GM12892 (cell line): Measurements from ENCODE around the gene PLSCR3.

Experiments used
- POLR2A ChIP-seq: IDR thresholded peaks from 2 replicates; pipeline ENCODE4 v1.6.1; 2011; ENCODE audit warnings: low read depth, low read length, control low read depth
- TAF1 ChIP-seq: IDR thresholded peaks from 2 replicates; pipeline ENCODE4 v1.6.1; 2011; ENCODE audit warnings: low read depth, mild to moderate bottlenecking, control low read depth, low read length, borderline replicate concordance

- TF ChIP-seq POLR2A (no peak), TAF1 (no peak)
Observed at GRCh38 chr17:7441266-7441665, 46.9 kb upstream of the PLSCR3 start.
